GM13977 (cell line): ENCODE measurements around the gene MICALL2.
A peak's percentile ranks its signal among the peaks of the same experiment; 100 is the strongest.

ENCODE experiments used
- DNase-seq: peaks from one replicate; pipeline ENCODE4 v3.0.0; 2012; ENCODE audit warnings: low spot score
- CTCF ChIP-seq: IDR thresholded peaks from 2 replicates; pipeline ENCODE4 v1.5.1; 2012; ENCODE audit warnings: mild to moderate bottlenecking, control low read depth; ENCODE audit not compliant: insufficient read depth; ENCODE audit errors: extremely low read depth, missing control alignments
- in situ Hi-C: fragments of 300-500 bp; cut with MboI; formaldehyde crosslinking; loops from one replicate; pipeline ENCODE4 v1.12.0; 2022; ENCODE audit warnings: low sequenced_read_pairs, low pct_unique_long_range_greater_than_20kb, mixed read lengths, inconsistent platforms; ENCODE audit not compliant: unreplicated experiment

The MICALL2 gene

GRCh38 chr7:1463676-1464223 lies 4.5 kb upstream of the MICALL2 start:
- no peak for DNase-seq
- in situ Hi-C loops: no loop called here
- TF ChIP-seq CTCF: no peak

GRCh38 chr7:1461646-1462375 lies 2.5 kb upstream of the MICALL2 start:
- no peak for TF ChIP-seq CTCF
- DNase-seq: no peak
- in situ Hi-C loops: no loop called here

- in situ Hi-C loops: no loop called here
- TF ChIP-seq CTCF: no peak
- DNase-seq: peak; percentile 83
Measured at GRCh38 chr7:1460821-1461645, 1.8 kb upstream of the MICALL2 start.

- no peak for TF ChIP-seq CTCF
- DNase-seq: peak; percentile 69
- in situ Hi-C loops: no loop called here
Measured at GRCh38 chr7:1459920-1460820, 900 bp upstream of the MICALL2 start.

- TF ChIP-seq CTCF: no peak
- DNase-seq: peak; percentile 100
- in situ Hi-C loops: no loop called here
Measured at GRCh38 chr7:1459512-1459892, 232 bp upstream of the MICALL2 start.
